Omental fat pad (tissue), 4 donors: Measurements from ENCODE around the gene ZNRF4. TPM values are rescaled to one million over a fixed set of nuclear protein-coding genes. Genes with fewer than 3 reads are reported as not detected.

Experiments used
- ATAC-seq: fragments of 150-250 bp; one replicate; pipeline ENCODE4 v1.9.1; 2016; ENCODE audit warnings: mild to moderate bottlenecking, moderate library complexity; ENCODE audit not compliant: low FRiP score
- DNase-seq: peaks from one replicate; pipeline ENCODE4 v3.0.0-alpha.2; 2019; ENCODE audit warnings: low spot score
- total RNA-seq, 4 donors: library from RNA; depleted of rRNA; stranded (reverse); fragments of >200 nt; gene quantifications; one replicate each; pipeline ENCODE4 v1.1.0, GENCODE V29; 2016
- TF ChIP-seq, protein P1 (sequence below), 3 donors: fragments of 450-650 bp; IDR thresholded peaks; one replicate each; pipeline ENCODE4 v1.5.1; 2016 to 2017; ENCODE audit warnings: antibody characterized with exemption in 3 of 3, mild to moderate bottlenecking in 3 of 3, moderate library complexity in 2 of 3

ZNRF4 gene
- total RNA-seq, 4 donors from 2014 or later: not detected

DNA sequence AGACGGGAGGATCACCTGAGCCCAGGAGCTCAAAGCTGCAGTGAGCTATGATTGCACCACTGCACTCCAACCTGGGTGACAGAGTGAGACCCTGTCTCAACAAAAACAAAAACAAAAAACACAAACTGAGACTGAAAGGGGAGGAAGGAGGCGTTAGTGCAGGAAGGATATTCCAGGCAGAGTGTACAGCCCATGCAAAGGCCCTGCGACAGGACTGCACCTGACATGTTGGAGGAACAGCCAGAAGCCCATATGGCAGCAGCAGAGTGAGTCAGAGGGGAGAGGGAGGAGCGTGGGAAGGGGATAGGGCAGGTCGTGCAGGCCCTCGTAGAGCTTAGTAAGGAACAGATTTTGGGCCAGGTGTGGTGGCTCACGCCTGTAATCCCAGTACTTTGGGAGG lies 3.2 kb downstream of the ZNRF4 start:
- ATAC-seq: no peak
- TF ChIP-seq, protein P1, sequence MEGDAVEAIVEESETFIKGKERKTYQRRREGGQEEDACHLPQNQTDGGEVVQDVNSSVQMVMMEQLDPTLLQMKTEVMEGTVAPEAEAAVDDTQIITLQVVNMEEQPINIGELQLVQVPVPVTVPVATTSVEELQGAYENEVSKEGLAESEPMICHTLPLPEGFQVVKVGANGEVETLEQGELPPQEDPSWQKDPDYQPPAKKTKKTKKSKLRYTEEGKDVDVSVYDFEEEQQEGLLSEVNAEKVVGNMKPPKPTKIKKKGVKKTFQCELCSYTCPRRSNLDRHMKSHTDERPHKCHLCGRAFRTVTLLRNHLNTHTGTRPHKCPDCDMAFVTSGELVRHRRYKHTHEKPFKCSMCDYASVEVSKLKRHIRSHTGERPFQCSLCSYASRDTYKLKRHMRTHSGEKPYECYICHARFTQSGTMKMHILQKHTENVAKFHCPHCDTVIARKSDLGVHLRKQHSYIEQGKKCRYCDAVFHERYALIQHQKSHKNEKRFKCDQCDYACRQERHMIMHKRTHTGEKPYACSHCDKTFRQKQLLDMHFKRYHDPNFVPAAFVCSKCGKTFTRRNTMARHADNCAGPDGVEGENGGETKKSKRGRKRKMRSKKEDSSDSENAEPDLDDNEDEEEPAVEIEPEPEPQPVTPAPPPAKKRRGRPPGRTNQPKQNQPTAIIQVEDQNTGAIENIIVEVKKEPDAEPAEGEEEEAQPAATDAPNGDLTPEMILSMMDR (IDR thresholded peaks at IDR 0.05): no peak
- no peak for DNase-seq

DNA sequence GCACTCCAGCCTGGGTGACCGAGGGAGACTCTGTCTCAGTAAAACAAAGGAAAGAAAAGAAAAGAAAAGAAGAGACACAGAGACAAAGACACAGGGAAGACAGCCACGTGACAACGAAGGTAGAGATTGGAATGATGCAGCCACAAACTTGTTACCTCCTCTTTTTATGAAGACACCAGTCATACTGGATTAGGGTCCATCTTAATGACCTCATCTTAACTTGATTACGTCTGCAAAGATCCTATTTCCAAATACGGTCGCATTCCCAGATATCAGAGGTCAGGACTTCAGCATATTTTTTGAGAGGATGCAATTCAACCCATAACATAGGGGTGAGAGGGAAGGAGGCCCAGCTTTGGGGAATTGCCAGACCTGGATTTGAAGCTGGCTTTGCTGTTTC lies 4.1 kb downstream of the ZNRF4 start:
- TF ChIP-seq, protein P1 (IDR thresholded peaks at IDR 0.05): no peak
- ATAC-seq (no peak), DNase-seq (no peak)

DNA sequence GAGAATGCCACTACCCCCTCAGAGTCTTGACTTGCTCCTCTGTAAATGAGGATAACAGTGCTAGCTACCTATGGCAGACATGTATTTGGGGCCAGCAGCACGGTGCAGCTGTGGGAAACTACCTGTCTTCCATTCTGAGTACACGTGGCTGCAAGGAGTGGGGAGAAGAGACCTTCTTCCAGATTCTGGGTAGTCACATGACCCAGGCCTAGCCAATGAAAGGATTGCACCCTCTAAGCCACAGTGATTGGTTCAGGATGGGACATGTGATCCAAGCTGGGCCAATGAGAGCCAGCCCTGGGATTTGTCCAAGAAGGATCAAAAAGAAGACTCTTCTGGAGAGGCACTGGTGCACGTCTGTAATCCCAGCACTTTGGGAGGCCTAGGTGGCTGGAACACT lies 5.5 kb downstream of the ZNRF4 start:
- no peak for ATAC-seq
- TF ChIP-seq, protein P1 (IDR thresholded peaks at IDR 0.05): no peak
- DNase-seq: no peak

DNA sequence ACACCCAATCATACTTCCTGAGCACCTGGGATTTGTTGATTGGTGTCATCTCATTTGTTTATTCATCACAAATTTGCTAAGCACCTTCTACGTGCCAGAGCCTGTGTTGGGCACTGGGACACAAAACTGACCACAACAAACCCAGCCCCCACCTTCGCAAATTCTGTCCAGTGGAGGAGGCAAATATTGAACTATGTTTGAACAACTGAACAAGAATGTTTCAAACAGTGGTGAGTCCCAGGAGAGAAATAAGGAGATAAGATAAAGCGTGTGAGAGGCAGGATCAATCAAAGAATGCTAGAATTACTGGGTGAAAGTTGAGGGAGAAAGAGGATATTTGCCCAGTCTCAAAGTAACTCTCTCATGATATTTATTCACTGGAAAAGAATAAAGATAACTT lies 8.7 kb downstream of the ZNRF4 start:
- no peak for DNase-seq
- TF ChIP-seq, protein P1 (IDR thresholded peaks at IDR 0.05): no peak
- ATAC-seq: no peak

DNA sequence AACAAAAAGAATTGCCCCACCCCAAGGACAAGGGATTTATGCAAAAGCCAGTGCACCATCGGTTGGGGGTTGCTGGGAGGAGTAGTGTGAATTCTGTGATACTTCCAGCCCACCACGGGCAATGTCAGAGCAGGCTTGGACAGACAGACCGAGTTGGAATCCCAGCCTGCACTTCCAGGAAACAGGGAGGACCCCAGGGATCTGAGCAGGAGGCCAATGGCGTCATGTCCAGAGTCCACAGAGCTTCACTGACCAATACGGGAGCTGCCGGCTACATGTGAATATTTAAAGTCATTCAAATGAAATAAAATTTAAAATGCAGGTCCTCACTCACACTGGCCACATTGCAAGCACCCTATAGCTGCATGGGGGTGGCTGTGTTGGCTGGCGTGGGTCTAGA lies 10.9 kb downstream of the ZNRF4 start:
- TF ChIP-seq, protein P1 (IDR thresholded peaks at IDR 0.05): no peak
- DNase-seq: no peak
- no peak for ATAC-seq

DNA sequence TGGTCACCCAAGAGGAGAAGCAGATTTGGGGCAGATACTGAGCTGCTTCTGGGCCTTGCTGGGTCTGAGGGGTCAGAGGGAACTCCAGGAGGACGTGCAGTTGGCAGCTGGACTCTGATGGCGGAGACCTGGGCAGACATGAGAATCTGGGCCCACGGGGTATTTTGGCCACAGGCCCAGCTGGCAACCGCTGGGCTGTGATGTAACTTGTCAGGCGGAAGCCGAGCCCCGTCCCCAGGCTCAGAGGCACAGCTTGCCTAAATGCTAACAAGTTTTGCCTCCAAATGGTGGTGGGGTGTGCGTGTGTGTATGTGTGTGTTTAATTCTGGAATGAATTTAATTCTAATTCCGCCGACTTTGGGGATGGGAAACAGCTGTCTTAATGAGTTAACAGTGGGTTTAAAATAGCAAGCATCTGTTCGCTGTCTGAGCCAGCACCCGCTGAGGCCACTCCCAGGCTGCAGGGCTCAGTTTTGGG lies 11.6 kb downstream of the ZNRF4 start:
- TF ChIP-seq, protein P1 (IDR thresholded peaks at IDR 0.05): no peak
- no peak for DNase-seq
- ATAC-seq: no peak

DNA sequence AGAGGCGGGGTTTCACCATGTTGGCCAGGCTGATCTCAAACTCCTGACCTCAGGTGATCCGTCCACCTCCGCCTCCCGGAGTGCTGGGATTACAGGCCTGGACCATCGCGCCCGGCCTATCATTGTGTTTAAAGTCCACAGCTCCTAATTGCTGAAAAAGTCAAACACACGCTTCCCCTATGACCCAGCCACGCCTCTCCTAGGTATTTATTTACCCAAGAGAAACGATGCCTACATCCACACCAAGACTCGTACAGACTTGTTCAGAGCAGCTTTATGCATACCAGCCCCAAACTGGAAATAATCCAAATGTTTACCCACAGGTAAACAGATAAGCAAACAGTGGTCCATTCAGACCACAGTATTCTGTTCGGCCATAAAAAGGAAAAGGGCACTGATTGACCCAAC lies 15.1 kb downstream of the ZNRF4 start:
- DNase-seq: no peak
- TF ChIP-seq, protein P1 (IDR thresholded peaks at IDR 0.05): no peak
- ATAC-seq: no peak
